ENCODE results near the gene SLC16A12.

Gene SLC16A12

DNA sequence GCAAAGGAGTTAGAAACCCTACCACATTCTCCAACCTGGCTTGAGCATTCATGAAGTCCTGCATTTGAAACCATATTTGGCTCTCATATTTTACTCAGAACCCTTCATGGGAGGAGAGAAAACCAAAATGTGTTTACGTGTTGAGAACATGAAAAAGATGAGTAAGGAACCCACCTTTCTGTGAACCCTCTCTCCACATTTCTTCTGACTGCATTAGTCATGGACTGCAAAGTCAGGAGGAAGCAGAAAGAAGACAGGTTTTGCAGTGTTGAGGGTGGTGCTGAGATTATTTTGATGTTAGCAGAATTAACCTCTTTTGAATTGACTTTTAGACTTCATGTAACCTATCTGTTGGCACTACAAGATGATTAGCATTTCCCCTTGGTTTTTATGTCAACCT is 152.6 kb downstream of the SLC16A12 start:
- Histone ChIP-seq H3K36me3 (replicated peaks; ENCODE audit: low read depth, low read length) (no peaks in the 10 kb centered on the region), H3K27ac (ENCODE audit: low read length) (no peak overlapping the region)

More for the DNA sequence above, 152.6 kb downstream of the SLC16A12 start:
- Histone ChIP-seq H2AFZ (ENCODE audit: low read depth, low read length) (no peak overlapping the region), H3K9ac (ENCODE audit: low read length) (no peak overlapping the region), H3K79me2 (ENCODE audit: low read length) (no peaks in the 10 kb centered on the region), H3K4me2 (ENCODE audit: low read length) (no peak overlapping the region), H4K20me1 (ENCODE audit: insufficient read depth, low read length) (no peaks in the 10 kb centered on the region), H3K9me3 (ENCODE audit: insufficient read depth, low read length) (no peaks in the 10 kb centered on the region), H3K4me1 (ENCODE audit: low read length) (peaks cover 6% of the 10 kb centered on the region; the same call in 1 of the 2 replicates), H3K4me3 (ENCODE audit: low read length) (no peak overlapping the region), H3K27me3 (ENCODE audit: low read depth, low read length) (no peaks in the 10 kb centered on the region)
- TF ChIP-seq, protein P1, sequence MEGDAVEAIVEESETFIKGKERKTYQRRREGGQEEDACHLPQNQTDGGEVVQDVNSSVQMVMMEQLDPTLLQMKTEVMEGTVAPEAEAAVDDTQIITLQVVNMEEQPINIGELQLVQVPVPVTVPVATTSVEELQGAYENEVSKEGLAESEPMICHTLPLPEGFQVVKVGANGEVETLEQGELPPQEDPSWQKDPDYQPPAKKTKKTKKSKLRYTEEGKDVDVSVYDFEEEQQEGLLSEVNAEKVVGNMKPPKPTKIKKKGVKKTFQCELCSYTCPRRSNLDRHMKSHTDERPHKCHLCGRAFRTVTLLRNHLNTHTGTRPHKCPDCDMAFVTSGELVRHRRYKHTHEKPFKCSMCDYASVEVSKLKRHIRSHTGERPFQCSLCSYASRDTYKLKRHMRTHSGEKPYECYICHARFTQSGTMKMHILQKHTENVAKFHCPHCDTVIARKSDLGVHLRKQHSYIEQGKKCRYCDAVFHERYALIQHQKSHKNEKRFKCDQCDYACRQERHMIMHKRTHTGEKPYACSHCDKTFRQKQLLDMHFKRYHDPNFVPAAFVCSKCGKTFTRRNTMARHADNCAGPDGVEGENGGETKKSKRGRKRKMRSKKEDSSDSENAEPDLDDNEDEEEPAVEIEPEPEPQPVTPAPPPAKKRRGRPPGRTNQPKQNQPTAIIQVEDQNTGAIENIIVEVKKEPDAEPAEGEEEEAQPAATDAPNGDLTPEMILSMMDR (IDR thresholded peaks at IDR 0.05; ENCODE audit: low read depth, low read length) = no peak
- no peak for TF ChIP-seq EZH2phosphoT487 (IDR thresholded peaks at IDR 0.05; ENCODE audit: low read depth)
